Stimulated activated CD8-positive, alpha-beta memory T cell treated with anti-CD3 and anti-CD28 coated beads, Interleukin-7, amount 100 ng/mL, for 24 hours (primary cell): ENCODE measurements around the gene F7.

ENCODE experiments used
- DNase-seq: peaks from one replicate; pipeline ENCODE4 v3.0.0-alpha.2; 2020; ENCODE audit warnings: low read depth

F7 gene

GRCh38 chr13:113118261-113119021 is 12.8 kb downstream of the F7 start:
- no peak for DNase-seq

- DNase-seq, result no peak
These were observed 13.7 kb downstream of the F7 start for GRCh38 chr13:113119166-113119821.

GRCh38 chr13:113119822-113120189 is 14.2 kb downstream of the F7 start:
- DNase-seq, result no peak

- no peak for DNase-seq
These were observed 14.9 kb downstream of the F7 start for GRCh38 chr13:113120300-113121182.

GRCh38 chr13:113121183-113121927 is 15.8 kb downstream of the F7 start:
- DNase-seq, result no peak

GRCh38 chr13:113121928-113122471 is 16.4 kb downstream of the F7 start:
- DNase-seq, result no peak

GRCh38 chr13:113122550-113123225 is 17.1 kb downstream of the F7 start, which contains the start of gene F10:
Gene F10, plus strand, starts transcription at chr13:113122799. Its CDS starts 57 bp downstream, at chr13:113122856.
- DNase-seq, result no peak

GRCh38 chr13:113123226-113124201 is 17.9 kb downstream of the F7 start:
- no peak for DNase-seq

- DNase-seq, result no peak
These were observed 18.8 kb downstream of the F7 start for GRCh38 chr13:113124211-113124970.

- no peak for DNase-seq
These were observed 20.1 kb downstream of the F7 start for GRCh38 chr13:113125506-113126264.

- no peak for DNase-seq
These were observed 20.9 kb downstream of the F7 start for GRCh38 chr13:113126265-113127150.

GRCh38 chr13:113129480-113129879 is 23.9 kb downstream of the F7 start:
- no peak for DNase-seq

GRCh38 chr13:113129921-113130750 is 24.5 kb downstream of the F7 start:
- DNase-seq, result no peak

GRCh38 chr13:113135281-113135760 is 29.7 kb downstream of the F7 start:
- DNase-seq, result no peak

- no peak for DNase-seq
These were observed 32.2 kb downstream of the F7 start for GRCh38 chr13:113137691-113138298.
